B cell (primary cell): ENCODE data around the gene PRIM2. TPM values are rescaled to one million over a fixed set of nuclear protein-coding genes. Genes with fewer than 3 reads are reported as not detected.

Source experiments
- ATAC-seq: fragments of 200-7000 bp; cut with Tn5 transposase; one replicate; pipeline ENCODE4 v1.10.0; 2021; ENCODE audit warnings: low read depth, mild to moderate bottlenecking, moderate number of reproducible peaks, moderate library complexity
- CTCF ChIA-PET: fragments of 350-600 bp; sonication (Branson Sonifier 250); formaldehyde crosslinking; loops from one replicate; lab custom pipeline; 2021; ENCODE audit warnings: antibody characterized with exemption, inconsistent platforms; lab: Charles Lee
- POLR2A ChIA-PET: fragments of 350-600 bp; sonication (Branson Sonifier 250); formaldehyde crosslinking; loops from one replicate; lab custom pipeline; 2021; ENCODE audit warnings: antibody characterized with exemption; lab: Charles Lee
- DNase-seq: peaks from one replicate; pipeline ENCODE4 v3.0.0; 2013
- H2AFZ ChIP-seq: 2 replicates; pipeline ENCODE4 v1.6.1; 2012; ENCODE audit warnings: mild to moderate bottlenecking, low read depth, low read length; ENCODE audit not compliant: insufficient read depth, poor library complexity, severe bottlenecking
- H3K27ac ChIP-seq, 2 donors: 1 replicate in 1 of 2; 2 replicates in 1 of 2; pipeline ENCODE4 v1.5.1; 2012 to 2013; ENCODE audit warnings: low read length in 2 of 2, mild to moderate bottlenecking in 2 of 2, moderate library complexity in 1 of 2
- H3K27me3 ChIP-seq, 4 experiments: fragments of 200-600 bp in 1 of 4; sonication (generic) in 1 of 4; replicated peaks in 1 of 4; 1 replicate in 2 of 4; 2 replicates in 2 of 4; pipeline versions ENCODE4 v1.6.1 to v1.7.0; 2013 to 2016; ENCODE audit warnings: low read length in 3 of 4, mild to moderate bottlenecking in 2 of 4, mixed read lengths in 1 of 4, moderate library complexity in 1 of 4; ENCODE audit not compliant: insufficient read depth in 4 of 4, control insufficient read depth in 3 of 4; ENCODE audit errors: control extremely low read depth in 1 of 4
- H3K36me3 ChIP-seq, 2 experiments: replicated peaks in 1 of 2; 1 replicate in 1 of 2; 2 replicates in 1 of 2; pipeline versions ENCODE4 v1.6.1 to v1.7.1; 2013; ENCODE audit warnings: low read length in 1 of 2; ENCODE audit not compliant: insufficient read depth in 2 of 2, control insufficient read depth in 1 of 2; ENCODE audit errors: control extremely low read depth in 1 of 2, extremely low read depth in 1 of 2
- H3K4me1 ChIP-seq, 2 donors: fragments of 200-600 bp in 1 of 2; sonication (generic) in 1 of 2; 1 replicate in 1 of 2; 2 replicates in 1 of 2; pipeline versions ENCODE4 v1.5.1 to v1.6.1; 2013 to 2017; ENCODE audit warnings: low read length in 2 of 2; ENCODE audit not compliant: control insufficient read depth in 2 of 2, insufficient read depth in 2 of 2
- H3K4me2 ChIP-seq: replicated peaks from 2 replicates; pipeline ENCODE3; 2012; ENCODE audit warnings: mild to moderate bottlenecking, low read depth, low read length; ENCODE audit not compliant: poor library complexity, severe bottlenecking
- H3K4me3 ChIP-seq, 5 experiments: fragments of 200-600 bp in 1 of 5; sonication (generic) in 1 of 5; 1 replicate in 3 of 5; 2 replicates in 2 of 5; pipeline versions ENCODE4 v1.5.1 to v1.7.0; 2011 to 2016; ENCODE audit warnings: low read length in 4 of 5, mild to moderate bottlenecking in 4 of 5, low read depth in 2 of 5, control low read depth in 1 of 5, moderate library complexity in 1 of 5; ENCODE audit not compliant: insufficient read depth in 1 of 5; ENCODE audit errors: control extremely low read depth in 1 of 5, extremely low read depth in 1 of 5
- H3K79me2 ChIP-seq: fragments of 200-600 bp; sonication (generic); one replicate; pipeline ENCODE4 v1.6.0; 2016; ENCODE audit warnings: low read length; ENCODE audit not compliant: control insufficient read depth, insufficient read depth
- H3K9ac ChIP-seq: fragments of 200-600 bp; sonication (generic); 2 replicates; pipeline ENCODE4 v1.6.1; 2017; ENCODE audit warnings: mild to moderate bottlenecking, low read length, moderate library complexity
- H3K9me3 ChIP-seq, 3 donors: one replicate each; pipeline versions ENCODE4 v1.6.1 to v1.7.1; 2013; ENCODE audit warnings: low read length in 2 of 3; ENCODE audit not compliant: control insufficient read depth in 2 of 3, insufficient read depth in 1 of 3; ENCODE audit errors: control extremely low read depth in 1 of 3
- H4K20me1 ChIP-seq: 2 replicates; pipeline ENCODE4 v1.6.0; 2012; ENCODE audit warnings: mild to moderate bottlenecking, low read length; ENCODE audit not compliant: insufficient read depth, control insufficient read depth, poor library complexity, severe bottlenecking
- H3K27ac Mint-ChIP-seq: one replicate; pipeline ENCODE4 v1.8.0; 2021; ENCODE audit warnings: mixed read lengths
- H3K27me3 Mint-ChIP-seq: one replicate; pipeline ENCODE4 v1.8.0; 2021; ENCODE audit warnings: mixed read lengths
- H3K4me1 Mint-ChIP-seq: one replicate; pipeline ENCODE4 v1.8.0; 2021; ENCODE audit warnings: mixed read lengths
- H3K4me3 Mint-ChIP-seq: one replicate; pipeline ENCODE4 v1.8.0; 2021; ENCODE audit warnings: mixed read lengths
- H3K9me3 Mint-ChIP-seq: one replicate; pipeline ENCODE4 v1.8.0; 2022; ENCODE audit warnings: mixed read lengths; ENCODE audit not compliant: insufficient read depth
- CTCF ChIP-seq: fragments of 200-600 bp; IDR thresholded peaks from one replicate; pipeline ENCODE4 v1.8.0; 2022; ENCODE audit warnings: antibody characterized with exemption, mild to moderate bottlenecking
- EZH2 ChIP-seq: IDR thresholded peaks from 2 replicates; pipeline ENCODE4 v1.6.1; 2012; ENCODE audit warnings: borderline replicate concordance, low read depth, mild to moderate bottlenecking, moderate library complexity, low read length; ENCODE audit not compliant: insufficient read depth, poor library complexity, severe bottlenecking
- WGBS: methylation state at CpG from one replicate; pipeline ENCODE4 v1.1.5; 2013; ENCODE audit warnings: missing lambda C conversion rate; ENCODE audit not compliant: insufficient coverage; 5-methylcytosine and 5-hydroxymethylcytosine counted together
- intact Hi-C: fragments of 100-400 bp; cut with micrococcal nuclease; formaldehyde crosslinking; loops from one replicate; pipeline ENCODE4 v1.10.0; 2022
- polyA plus RNA-seq: library from polyadenylated mRNA; depleted of rRNA; stranded (reverse); fragments of >200 nt; gene quantifications from 2 replicates; pipeline ENCODE4 v1.2.3, GENCODE V29; 2012
- total RNA-seq, 2 donors: library from RNA; stranded (reverse); fragments of 120-200 nt in 1 of 2; gene quantifications; 1 replicate in 1 of 2; 2 replicates in 1 of 2; pipeline versions ENCODE4 v1.2.3 to v1.2.4, GENCODE V29; 2013 to 2022

The PRIM2 gene
- total and polyA plus RNA-seq, 2 donors (not counting 1 experiment from before 2014, with no cell fraction given): 5.2 to 21.0 TPM

GRCh38 chr6:57312004-57312345 lies 5.5 kb upstream of the PRIM2 start:
- no peak for ATAC-seq
- H3K9ac ChIP-seq: no peak overlapping the region
- WGBS: 100% methylated on average over 1 of the region's 3 CpGs
- H3K36me3 ChIP-seq: no peaks in the 10 kb centered on the region
- intact Hi-C loops: no loop called here
- no peak for TF ChIP-seq EZH2
- TF ChIP-seq CTCF: no peak
- H2AFZ ChIP-seq: no peak overlapping the region
- ChIA-PET POLR2A (no interaction called here), CTCF (no interaction called here)
- H3K79me2 ChIP-seq: no peaks in the 10 kb centered on the region
- H3K4me1 Mint-ChIP-seq: no peaks in the 10 kb centered on the region
- H3K4me1 ChIP-seq: no peaks in the 10 kb centered on the region
- no peak overlapping the region for H3K4me3 ChIP-seq
- no peaks in the 10 kb centered on the region for H3K9me3 Mint-ChIP-seq
- H3K9me3 ChIP-seq: peaks cover 0 to 4% (median 0%) of the 10 kb centered on the region in 3 donors
- H4K20me1 ChIP-seq: no peaks in the 10 kb centered on the region
- H3K27me3 ChIP-seq: peaks cover 0 to 3% (median 0%) of the 10 kb centered on the region in 4 experiments
- no peak overlapping the region for H3K27ac Mint-ChIP-seq
- H3K4me2 ChIP-seq: no peak overlapping the region
- H3K27ac ChIP-seq: no peak overlapping the region
- no peak for DNase-seq
- H3K4me3 Mint-ChIP-seq: no peak overlapping the region
- peaks cover 5% of the 10 kb centered on the region for H3K27me3 Mint-ChIP-seq

- peaks cover 0 to 3% (median 0%) of the 10 kb centered on the region in 4 experiments for H3K27me3 ChIP-seq
- Mint-ChIP-seq H3K4me1 (peaks cover 6% of the 10 kb centered on the region), H3K27me3 (no peaks in the 10 kb centered on the region), H3K4me3 (no peak overlapping the region), H3K9me3 (no peaks in the 10 kb centered on the region), H3K27ac (no peak overlapping the region)
- no peak overlapping the region for H3K9ac ChIP-seq
- no peak for ATAC-seq
- ChIA-PET CTCF (interaction anchor here (4.7 kb wide), 2 partner anchors 12 to 411 kb away, joined by 20 to 188 read pairs; no protein-coding TSS in a partner anchor), POLR2A (no interaction called here)
- H3K4me1 ChIP-seq: peaks cover 4 to 5% of the 10 kb centered on the region in 2 donors
- no peak overlapping the region for H3K4me3 ChIP-seq
- intact Hi-C loops: no loop called here
- no peak overlapping the region for H2AFZ ChIP-seq
- no peaks in the 10 kb centered on the region for H3K36me3 ChIP-seq
- peaks cover 0 to 4% (median 0%) of the 10 kb centered on the region in 3 donors for H3K9me3 ChIP-seq
- no peak for TF ChIP-seq CTCF
- TF ChIP-seq EZH2: no peak
- DNase-seq: no peak
- no peak overlapping the region for H3K4me2 ChIP-seq
- no peaks in the 10 kb centered on the region for H4K20me1 ChIP-seq
- H3K79me2 ChIP-seq: peaks cover 9% of the 10 kb centered on the region
- H3K27ac ChIP-seq: no peak overlapping the region
These were observed 4.4 kb upstream of the PRIM2 start for GRCh38 chr6:57313009-57313408.
